Testis (tissue), 3 donors: ENCODE measurements around the gene ADRM1. TPM values are rescaled to one million over a fixed set of nuclear protein-coding genes. Genes with fewer than 3 reads are reported as not detected.

Source experiments
- DNase-seq: peaks from one replicate; pipeline ENCODE4 v3.0.0-alpha.2; 2019
- H3K27ac ChIP-seq, 2 donors: fragments of 200-600 bp; sonication (generic); one replicate each; pipeline ENCODE4 v1.5.1; 2019
- H3K27me3 ChIP-seq: fragments of 200-600 bp; sonication (generic); one replicate; pipeline ENCODE4 v1.5.1; 2019
- H3K36me3 ChIP-seq: fragments of 200-600 bp; sonication (generic); one replicate; pipeline ENCODE4 v1.5.1; 2017; ENCODE audit warnings: low read depth; ENCODE audit errors: missing control alignments
- H3K4me1 ChIP-seq: fragments of 200-600 bp; sonication (generic); one replicate; pipeline ENCODE4 v1.5.1; 2019
- H3K4me3 ChIP-seq, 2 donors: fragments of 200-600 bp; sonication (generic); one replicate each; pipeline ENCODE4 v1.5.1; 2017 to 2019
- H3K9me3 ChIP-seq: fragments of 200-600 bp; sonication (generic); one replicate; pipeline ENCODE4 v1.5.1; 2017
- POLR2A ChIP-seq: fragments of 450-650 bp; IDR thresholded peaks from one replicate; pipeline ENCODE4 v1.6.1; 2017; ENCODE audit warnings: antibody characterized with exemption, mild to moderate bottlenecking, moderate library complexity
- WGBS, 2 donors: methylation state at CpG; one replicate each; pipeline ENCODE4 v1.1.5; 2018; 5-methylcytosine and 5-hydroxymethylcytosine counted together
- intact Hi-C: fragments of 100-400 bp; cut with DNase I; formaldehyde crosslinking; loops from one replicate; pipeline ENCODE4 v1.15.1; 2023; ENCODE audit warnings: low total_unique reads
- polyA plus RNA-seq: library from polyadenylated mRNA; stranded (reverse); fragments of 350-450 nt; fragmentation: Illumina TruSeq; extraction: RNeasy Lipid Tissue Mini Kit (QIAGEN cat#74804); gene quantifications from one replicate; pipeline ENCODE4 v1.2.3, GENCODE V29; 2014; ENCODE audit warnings: low read depth, low replicate concordance; ENCODE audit not compliant: insufficient read depth
- total RNA-seq, 2 donors: library from RNA; depleted of rRNA; stranded (reverse); fragments of >200 nt; gene quantifications; one replicate each; pipeline ENCODE4 v1.2.3, GENCODE V29; 2016
- TF ChIP-seq, protein P1 (sequence below), 3 experiments: fragments of 450-650 bp in 2 of 3; fragments of 200-600 bp in 1 of 3; sonication (generic) in 1 of 3; IDR thresholded peaks; one replicate each; pipeline ENCODE4 v1.5.1; 2016 to 2019; ENCODE audit warnings: antibody characterized with exemption in 3 of 3, mild to moderate bottlenecking in 2 of 3, moderate library complexity in 1 of 3

Gene ADRM1
- total and polyA plus RNA-seq, 3 donors from 2014 or later, result 191 to 286 (median 283) TPM

DNA sequence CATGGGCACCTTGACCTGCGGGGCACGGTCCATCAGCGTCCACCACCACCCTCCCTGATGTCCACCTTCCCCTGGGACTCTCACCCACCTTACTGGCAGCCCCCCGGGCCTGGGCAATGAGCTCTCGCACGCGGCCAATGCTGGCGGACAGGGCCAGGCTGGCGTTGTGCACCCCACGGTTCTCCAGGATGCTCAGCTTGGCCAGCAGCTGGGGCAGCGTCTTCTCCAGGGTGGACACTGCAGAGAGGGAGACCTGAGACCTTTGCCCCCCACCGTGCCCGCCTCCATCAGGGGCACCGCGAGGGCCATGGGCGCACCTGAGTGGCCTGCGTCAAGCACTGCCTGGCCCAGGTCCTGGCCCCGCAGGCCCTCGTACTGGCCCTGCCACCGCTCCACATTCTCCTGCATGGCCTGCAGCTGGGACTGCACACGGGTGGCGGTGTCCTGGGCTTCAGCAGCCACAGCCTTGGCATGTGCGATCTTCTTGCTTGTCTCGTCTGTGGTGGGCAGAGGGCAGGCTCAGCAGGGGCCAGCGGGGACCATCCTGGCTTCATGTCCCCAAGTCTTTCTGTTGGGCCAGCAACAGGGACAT, 12.0 kb downstream of the ADRM1 start:
- Histone ChIP-seq H3K27ac (no peak overlapping the region), H3K9me3 (no peaks in the 10 kb centered on the region), H3K36me3 (no peaks in the 10 kb centered on the region), H3K27me3 (no peaks in the 10 kb centered on the region), H3K4me1 (peaks cover 15% of the 10 kb centered on the region), H3K4me3 (no peak overlapping the region)
- intact Hi-C loops, result no loop called here
- TF ChIP-seq, protein P1, sequence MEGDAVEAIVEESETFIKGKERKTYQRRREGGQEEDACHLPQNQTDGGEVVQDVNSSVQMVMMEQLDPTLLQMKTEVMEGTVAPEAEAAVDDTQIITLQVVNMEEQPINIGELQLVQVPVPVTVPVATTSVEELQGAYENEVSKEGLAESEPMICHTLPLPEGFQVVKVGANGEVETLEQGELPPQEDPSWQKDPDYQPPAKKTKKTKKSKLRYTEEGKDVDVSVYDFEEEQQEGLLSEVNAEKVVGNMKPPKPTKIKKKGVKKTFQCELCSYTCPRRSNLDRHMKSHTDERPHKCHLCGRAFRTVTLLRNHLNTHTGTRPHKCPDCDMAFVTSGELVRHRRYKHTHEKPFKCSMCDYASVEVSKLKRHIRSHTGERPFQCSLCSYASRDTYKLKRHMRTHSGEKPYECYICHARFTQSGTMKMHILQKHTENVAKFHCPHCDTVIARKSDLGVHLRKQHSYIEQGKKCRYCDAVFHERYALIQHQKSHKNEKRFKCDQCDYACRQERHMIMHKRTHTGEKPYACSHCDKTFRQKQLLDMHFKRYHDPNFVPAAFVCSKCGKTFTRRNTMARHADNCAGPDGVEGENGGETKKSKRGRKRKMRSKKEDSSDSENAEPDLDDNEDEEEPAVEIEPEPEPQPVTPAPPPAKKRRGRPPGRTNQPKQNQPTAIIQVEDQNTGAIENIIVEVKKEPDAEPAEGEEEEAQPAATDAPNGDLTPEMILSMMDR (IDR thresholded peaks at IDR 0.05), result no peak
- no peak for TF ChIP-seq POLR2A
- 94 to 100% methylated on average over 2 to 24 of the region's 25 CpGs for WGBS, 2 donors
- DNase-seq, result no peak

DNA sequence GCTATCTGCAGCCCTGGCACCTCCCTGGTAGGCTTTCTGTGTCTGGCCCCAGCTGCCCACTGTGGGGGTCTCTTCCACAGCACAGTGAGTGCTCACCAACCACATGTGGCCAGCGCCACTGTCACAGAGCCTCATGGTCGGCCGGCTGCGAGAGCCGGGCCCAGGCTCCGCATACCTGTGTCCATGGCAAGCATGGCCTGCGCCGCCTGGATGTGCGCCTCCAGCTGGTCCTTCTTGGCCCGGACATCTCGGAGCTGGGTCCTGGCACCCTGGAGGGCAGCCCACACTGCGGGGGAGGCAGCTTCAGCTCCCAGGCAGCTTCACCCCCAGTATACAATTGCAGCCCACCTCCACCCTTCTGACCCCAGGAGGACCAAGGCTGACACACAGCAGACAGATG, 13.0 kb downstream of the ADRM1 start:
- no peaks in the 10 kb centered on the region for H3K36me3 ChIP-seq

DNA sequence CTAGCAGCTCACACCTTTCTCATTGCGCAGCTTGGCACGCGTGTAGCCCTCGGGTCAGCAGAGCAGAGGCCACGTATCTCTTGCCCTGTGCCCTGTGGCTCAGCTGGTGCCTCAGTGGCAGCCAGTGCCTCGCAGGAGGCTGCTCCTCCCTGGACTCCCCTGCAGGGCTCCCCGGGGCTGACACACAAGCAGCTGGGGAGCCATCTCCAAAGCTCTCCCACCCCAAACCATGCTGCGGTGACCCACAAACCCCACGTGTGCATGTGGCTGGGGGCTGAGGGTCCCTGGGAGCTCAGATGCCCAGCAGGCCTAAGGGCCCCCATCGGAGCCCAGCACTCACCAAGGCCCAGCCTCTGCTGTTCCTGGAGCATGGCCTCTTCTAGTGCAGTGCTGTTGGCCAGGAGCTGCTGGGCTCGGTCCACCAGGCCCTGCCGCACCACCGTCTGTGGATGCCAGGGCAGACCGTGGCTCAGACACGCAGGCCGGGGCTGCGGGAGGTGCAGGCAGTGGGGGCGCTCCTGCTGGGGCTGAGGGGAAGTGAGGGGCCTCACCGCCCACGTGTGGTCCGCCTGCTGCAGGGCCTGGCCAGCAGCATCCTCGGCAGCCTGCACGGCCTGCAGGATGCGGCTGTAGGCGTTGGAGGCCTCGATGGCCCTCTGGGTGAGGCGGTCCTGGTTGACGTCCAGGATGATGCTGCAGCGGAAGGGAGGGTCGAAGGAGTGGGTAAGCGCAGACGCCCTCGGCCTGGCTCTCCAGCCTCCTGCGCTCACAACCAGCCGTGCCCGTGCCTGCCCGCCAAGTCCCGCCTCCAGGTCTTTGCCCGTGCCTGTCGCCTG, 13.8 kb downstream of the ADRM1 start:
- Histone ChIP-seq H3K4me3 (no peak overlapping the region), H3K36me3 (no peaks in the 10 kb centered on the region), H3K4me1 (peaks cover 17% of the 10 kb centered on the region), H3K9me3 (no peaks in the 10 kb centered on the region), H3K27ac (peak overlapping the region in 1 of 2 donors; percentile 56), H3K27me3 (no peaks in the 10 kb centered on the region)
- intact Hi-C loops, result no loop called here
- 73 to 95% methylated on average over 6 to 28 of the region's 40 CpGs for WGBS, 2 donors
- no peak for TF ChIP-seq POLR2A
- TF ChIP-seq, protein P1 (IDR thresholded peaks at IDR 0.05), result no peak
- DNase-seq, result peak; percentile 43

More for the DNA sequence above, 13.0 kb downstream of the ADRM1 start:
- Histone ChIP-seq H3K9me3 (no peaks in the 10 kb centered on the region), H3K4me3 (no peak overlapping the region), H3K27me3 (no peaks in the 10 kb centered on the region), H3K27ac (peak overlapping the region in 1 of 2 donors; percentile 56), H3K4me1 (peaks cover 17% of the 10 kb centered on the region)
- TF ChIP-seq, protein P1 (IDR thresholded peaks at IDR 0.05), result no peak
- no peak for TF ChIP-seq POLR2A
- WGBS, 2 donors, result 85 to 96% methylated on average over 9 to 12 of the region's 12 CpGs
- intact Hi-C loops, result no loop called here
- DNase-seq, result no peak

DNA sequence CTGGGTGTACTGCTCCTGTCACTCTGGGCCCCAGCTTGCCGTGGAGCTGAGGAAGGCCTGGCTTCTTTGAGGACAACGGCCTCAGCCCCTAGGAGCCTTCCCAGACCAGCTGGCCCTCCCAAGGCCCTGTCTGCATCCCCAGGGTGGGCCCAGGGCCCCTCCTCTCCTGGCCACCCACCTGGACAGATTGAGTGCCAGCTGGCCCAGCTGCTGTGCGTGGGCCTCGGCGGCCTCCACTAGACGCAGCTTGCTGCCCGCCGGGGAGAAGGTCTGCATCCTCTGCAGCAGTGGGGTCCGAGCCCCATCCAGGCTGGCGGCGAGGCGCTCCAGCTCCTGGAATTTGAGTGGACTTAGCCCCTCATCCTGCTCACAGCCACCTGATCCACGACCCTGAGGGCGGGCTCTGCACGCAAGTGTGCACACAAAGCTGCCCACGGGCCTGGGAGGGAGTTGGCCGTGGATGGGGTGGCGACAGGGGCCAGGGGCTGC, 14.4 kb downstream of the ADRM1 start:
- Histone ChIP-seq H3K9me3 (no peaks in the 10 kb centered on the region), H3K36me3 (no peaks in the 10 kb centered on the region), H3K4me1 (peaks cover 17% of the 10 kb centered on the region), H3K27ac (peak overlapping the region in 1 of 2 donors; percentile 56), H3K4me3 (no peak overlapping the region), H3K27me3 (no peaks in the 10 kb centered on the region)
- intact Hi-C loops, result no loop called here
- no peak for TF ChIP-seq POLR2A
- TF ChIP-seq, protein P1 (IDR thresholded peaks at IDR 0.05), result no peak
- DNase-seq, result no peak
- WGBS, 2 donors, result 69 to 75% methylated on average over 12 to 18 of the region's 18 CpGs
